ENCODE results near the gene VPS26C. TPM values are rescaled to one million over a fixed set of nuclear protein-coding genes. Genes with fewer than 3 reads are reported as not detected.
A peak's percentile ranks its signal among the peaks of the same experiment; 100 is the strongest.

Gene VPS26C
- total and polyA plus RNA-seq, 2 of the 13 experiments (the other 11 are each of a cell fraction or from before 2014, with no cell fraction given), result 30.3 to 39.7 TPM

DNA sequence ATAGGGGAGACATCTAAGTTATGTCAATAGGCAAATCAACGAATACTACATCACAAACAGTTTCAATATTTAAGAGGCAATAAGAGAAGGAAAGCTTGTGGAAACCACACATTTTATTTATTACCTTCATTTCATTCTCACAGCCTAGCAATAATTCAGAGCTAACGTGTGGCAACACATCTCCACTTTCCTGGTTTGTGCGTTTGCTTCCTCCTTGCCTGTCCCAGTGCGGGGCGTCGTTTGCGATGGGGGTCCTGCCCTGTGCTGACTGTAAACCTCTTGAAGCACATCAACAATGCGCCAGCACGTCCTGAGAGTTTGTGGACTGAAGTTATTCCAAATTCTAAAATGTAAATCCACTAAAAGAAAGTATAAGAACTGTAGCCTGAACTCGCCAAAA lies 14.4 kb upstream of the VPS26C start:
- in situ Hi-C loops (cut with HindIII; ENCODE audit: extremely low pct_ligation_motif_present, low pct_unique_long_range_greater_than_20kb) (no loop called here), intact Hi-C loops (cut with micrococcal nuclease; ENCODE audit: unreplicated experiment) (no loop called here)
- no TSS peak for BruUV-seq (replicated peaks)
- CTCF ChIA-PET (ENCODE audit: low intra/inter-chr PET ratio, low total read pairs), result no interaction called here
- ATAC-seq (no peak), FAIRE-seq (no peak), DNase-seq (ENCODE audit: low spot score) (no peak)
- no peak overlapping the region for H2AFZ ChIP-seq (ENCODE audit: low read length)
- H3K27ac ChIP-seq (ENCODE audit: extremely low read length, insufficient read depth, low read length), result no peak overlapping the region
- H3K9me3 ChIP-seq (ENCODE audit: low read length), result no peaks in the 10 kb centered on the region
- H3K4me2 ChIP-seq (ENCODE audit: low read depth, low read length), result peak overlapping the region; percentile 60; the same call in 1 of the 2 replicates
- no peaks in the 10 kb centered on the region for H3K79me2 ChIP-seq (ENCODE audit: insufficient read depth, low read length)
- 56% methylated on average over 10 of the region's 10 CpGs for WGBS (ENCODE audit: low lambda C conversion rate)
- H3K27me3 ChIP-seq (ENCODE audit: control insufficient read depth in 1 of 2, insufficient read depth in 2 of 2, low read length in 2 of 2), result peaks cover 0 to 13% of the 10 kb centered on the region in 2 experiments; a peak in 2 of 5 replicates
- POLR2A ChIA-PET, result interaction anchor here (1.4 kb wide), 1 partner anchor 14 kb away, joined by 4 read pairs; the partner anchor contains the start of gene VPS26C
- H3K36me3 ChIP-seq (replicated peaks in 1 of 2; ENCODE audit: control insufficient read depth in 1 of 2, insufficient read depth in 2 of 2, low read length in 2 of 2), result no peaks in the 10 kb centered on the region
- peaks cover 8% of the 10 kb centered on the region; the same call in 1 of the 2 replicates for H3K4me1 ChIP-seq (ENCODE audit: insufficient read depth, low read length)
- no peaks in the 10 kb centered on the region for H4K20me1 ChIP-seq (ENCODE audit: insufficient read depth, low read length)
- no peak overlapping the region for H3K9ac ChIP-seq (ENCODE audit: insufficient read depth, low read depth, low read length)
- no peak overlapping the region for H3K4me3 ChIP-seq (replicated peaks in 1 of 3; ENCODE audit: insufficient read depth in 1 of 3, low read depth in 2 of 3, low read length in 3 of 3)
- TF ChIP-seq, protein P1, sequence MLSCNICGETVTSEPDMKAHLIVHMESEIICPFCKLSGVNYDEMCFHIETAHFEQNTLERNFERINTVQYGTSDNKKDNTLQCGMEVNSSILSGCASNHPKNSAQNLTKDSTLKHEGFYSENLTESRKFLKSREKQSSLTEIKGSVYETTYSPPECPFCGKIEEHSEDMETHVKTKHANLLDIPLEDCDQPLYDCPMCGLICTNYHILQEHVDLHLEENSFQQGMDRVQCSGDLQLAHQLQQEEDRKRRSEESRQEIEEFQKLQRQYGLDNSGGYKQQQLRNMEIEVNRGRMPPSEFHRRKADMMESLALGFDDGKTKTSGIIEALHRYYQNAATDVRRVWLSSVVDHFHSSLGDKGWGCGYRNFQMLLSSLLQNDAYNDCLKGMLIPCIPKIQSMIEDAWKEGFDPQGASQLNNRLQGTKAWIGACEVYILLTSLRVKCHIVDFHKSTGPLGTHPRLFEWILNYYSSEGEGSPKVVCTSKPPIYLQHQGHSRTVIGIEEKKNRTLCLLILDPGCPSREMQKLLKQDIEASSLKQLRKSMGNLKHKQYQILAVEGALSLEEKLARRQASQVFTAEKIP (CRISPR knock-in tag; IDR thresholded peaks at IDR 0.05; ENCODE audit: borderline replicate concordance), result no peak
- TF ChIP-seq HOXA9 (CRISPR knock-in tag; IDR thresholded peaks at IDR 0.05; ENCODE audit: borderline replicate concordance), result no peak
- no peak for TF ChIP-seq KAT2B (IDR thresholded peaks at IDR 0.05; ENCODE audit: borderline replicate concordance, low read depth, low read length)
- TF ChIP-seq, protein P2, sequence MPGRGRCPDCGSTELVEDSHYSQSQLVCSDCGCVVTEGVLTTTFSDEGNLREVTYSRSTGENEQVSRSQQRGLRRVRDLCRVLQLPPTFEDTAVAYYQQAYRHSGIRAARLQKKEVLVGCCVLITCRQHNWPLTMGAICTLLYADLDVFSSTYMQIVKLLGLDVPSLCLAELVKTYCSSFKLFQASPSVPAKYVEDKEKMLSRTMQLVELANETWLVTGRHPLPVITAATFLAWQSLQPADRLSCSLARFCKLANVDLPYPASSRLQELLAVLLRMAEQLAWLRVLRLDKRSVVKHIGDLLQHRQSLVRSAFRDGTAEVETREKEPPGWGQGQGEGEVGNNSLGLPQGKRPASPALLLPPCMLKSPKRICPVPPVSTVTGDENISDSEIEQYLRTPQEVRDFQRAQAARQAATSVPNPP (CRISPR knock-in tag; IDR thresholded peaks at IDR 0.05), result no peak
- TF ChIP-seq DR1 (CRISPR knock-in tag; IDR thresholded peaks at IDR 0.05), result no peak
- TF ChIP-seq, protein P3, sequence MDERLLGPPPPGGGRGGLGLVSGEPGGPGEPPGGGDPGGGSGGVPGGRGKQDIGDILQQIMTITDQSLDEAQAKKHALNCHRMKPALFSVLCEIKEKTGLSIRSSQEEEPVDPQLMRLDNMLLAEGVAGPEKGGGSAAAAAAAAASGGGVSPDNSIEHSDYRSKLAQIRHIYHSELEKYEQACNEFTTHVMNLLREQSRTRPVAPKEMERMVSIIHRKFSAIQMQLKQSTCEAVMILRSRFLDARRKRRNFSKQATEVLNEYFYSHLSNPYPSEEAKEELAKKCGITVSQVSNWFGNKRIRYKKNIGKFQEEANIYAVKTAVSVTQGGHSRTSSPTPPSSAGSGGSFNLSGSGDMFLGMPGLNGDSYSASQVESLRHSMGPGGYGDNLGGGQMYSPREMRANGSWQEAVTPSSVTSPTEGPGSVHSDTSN (CRISPR knock-in tag; IDR thresholded peaks at IDR 0.05), result no peak
- TF ChIP-seq ERF (CRISPR knock-in tag; IDR thresholded peaks at IDR 0.05), result no peak
- TF ChIP-seq MIER3 (CRISPR knock-in tag; IDR thresholded peaks at IDR 0.05; ENCODE audit: borderline replicate concordance), result no peak
- TF ChIP-seq, protein P4, sequence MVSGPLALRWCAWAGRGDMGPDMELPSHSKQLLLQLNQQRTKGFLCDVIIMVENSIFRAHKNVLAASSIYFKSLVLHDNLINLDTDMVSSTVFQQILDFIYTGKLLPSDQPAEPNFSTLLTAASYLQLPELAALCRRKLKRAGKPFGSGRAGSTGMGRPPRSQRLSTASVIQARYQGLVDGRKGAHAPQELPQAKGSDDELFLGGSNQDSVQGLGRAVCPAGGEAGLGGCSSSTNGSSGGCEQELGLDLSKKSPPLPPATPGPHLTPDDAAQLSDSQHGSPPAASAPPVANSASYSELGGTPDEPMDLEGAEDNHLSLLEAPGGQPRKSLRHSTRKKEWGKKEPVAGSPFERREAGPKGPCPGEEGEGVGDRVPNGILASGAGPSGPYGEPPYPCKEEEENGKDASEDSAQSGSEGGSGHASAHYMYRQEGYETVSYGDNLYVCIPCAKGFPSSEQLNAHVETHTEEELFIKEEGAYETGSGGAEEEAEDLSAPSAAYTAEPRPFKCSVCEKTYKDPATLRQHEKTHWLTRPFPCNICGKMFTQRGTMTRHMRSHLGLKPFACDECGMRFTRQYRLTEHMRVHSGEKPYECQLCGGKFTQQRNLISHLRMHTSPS (CRISPR knock-in tag; IDR thresholded peaks at IDR 0.05; ENCODE audit: low read depth), result no peak
- no peak for TF ChIP-seq ZNF775 (CRISPR knock-in tag; IDR thresholded peaks at IDR 0.05; ENCODE audit: borderline replicate concordance)
- TF ChIP-seq, protein P5, sequence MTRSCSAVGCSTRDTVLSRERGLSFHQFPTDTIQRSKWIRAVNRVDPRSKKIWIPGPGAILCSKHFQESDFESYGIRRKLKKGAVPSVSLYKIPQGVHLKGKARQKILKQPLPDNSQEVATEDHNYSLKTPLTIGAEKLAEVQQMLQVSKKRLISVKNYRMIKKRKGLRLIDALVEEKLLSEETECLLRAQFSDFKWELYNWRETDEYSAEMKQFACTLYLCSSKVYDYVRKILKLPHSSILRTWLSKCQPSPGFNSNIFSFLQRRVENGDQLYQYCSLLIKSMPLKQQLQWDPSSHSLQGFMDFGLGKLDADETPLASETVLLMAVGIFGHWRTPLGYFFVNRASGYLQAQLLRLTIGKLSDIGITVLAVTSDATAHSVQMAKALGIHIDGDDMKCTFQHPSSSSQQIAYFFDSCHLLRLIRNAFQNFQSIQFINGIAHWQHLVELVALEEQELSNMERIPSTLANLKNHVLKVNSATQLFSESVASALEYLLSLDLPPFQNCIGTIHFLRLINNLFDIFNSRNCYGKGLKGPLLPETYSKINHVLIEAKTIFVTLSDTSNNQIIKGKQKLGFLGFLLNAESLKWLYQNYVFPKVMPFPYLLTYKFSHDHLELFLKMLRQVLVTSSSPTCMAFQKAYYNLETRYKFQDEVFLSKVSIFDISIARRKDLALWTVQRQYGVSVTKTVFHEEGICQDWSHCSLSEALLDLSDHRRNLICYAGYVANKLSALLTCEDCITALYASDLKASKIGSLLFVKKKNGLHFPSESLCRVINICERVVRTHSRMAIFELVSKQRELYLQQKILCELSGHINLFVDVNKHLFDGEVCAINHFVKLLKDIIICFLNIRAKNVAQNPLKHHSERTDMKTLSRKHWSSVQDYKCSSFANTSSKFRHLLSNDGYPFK (CRISPR knock-in tag; IDR thresholded peaks at IDR 0.05; ENCODE audit: borderline replicate concordance), result no peak
- no peak for TF ChIP-seq JUNB (CRISPR knock-in tag; IDR thresholded peaks at IDR 0.05; ENCODE audit: borderline replicate concordance)
- TF ChIP-seq NR2F1 (CRISPR knock-in tag; IDR thresholded peaks at IDR 0.05), result no peak
- no peak for TF ChIP-seq SMAD3 (CRISPR knock-in tag; IDR thresholded peaks at IDR 0.05)

Measured in HepG2 (cell line).